ENCODE measurements around the gene RAB11FIP5. TPM values are rescaled to one million over a fixed set of nuclear protein-coding genes. Genes with fewer than 3 reads are reported as not detected.

The RAB11FIP5 gene
- total and polyA plus RNA-seq, 9 of the 15 experiments (the other 6 are each of a cell fraction or from before 2014, with no cell fraction given), result 1.7 to 14.4 (median 6.4) TPM

DNA sequence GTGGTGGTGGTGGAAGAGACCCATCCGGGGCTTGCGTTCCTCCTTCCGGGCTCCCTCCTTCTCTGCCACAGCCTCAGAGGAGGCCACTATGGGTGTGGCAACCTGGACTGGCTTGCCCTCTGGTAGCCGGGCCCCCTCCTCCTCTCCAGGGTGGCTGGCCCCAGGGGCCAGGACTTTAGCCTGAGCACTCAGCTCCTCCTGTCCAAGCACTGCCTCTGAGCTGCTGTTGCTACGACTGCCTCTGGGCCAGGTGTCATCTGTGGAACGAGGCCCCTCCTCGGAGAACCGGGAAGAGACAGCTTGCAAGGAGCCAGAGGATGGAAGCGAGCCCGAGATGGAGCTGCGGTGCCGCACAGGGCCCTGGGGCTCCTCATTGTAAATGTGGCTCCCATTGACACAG, 24.5 kb downstream of the RAB11FIP5 start (continued):
- TF ChIP-seq, protein P1, sequence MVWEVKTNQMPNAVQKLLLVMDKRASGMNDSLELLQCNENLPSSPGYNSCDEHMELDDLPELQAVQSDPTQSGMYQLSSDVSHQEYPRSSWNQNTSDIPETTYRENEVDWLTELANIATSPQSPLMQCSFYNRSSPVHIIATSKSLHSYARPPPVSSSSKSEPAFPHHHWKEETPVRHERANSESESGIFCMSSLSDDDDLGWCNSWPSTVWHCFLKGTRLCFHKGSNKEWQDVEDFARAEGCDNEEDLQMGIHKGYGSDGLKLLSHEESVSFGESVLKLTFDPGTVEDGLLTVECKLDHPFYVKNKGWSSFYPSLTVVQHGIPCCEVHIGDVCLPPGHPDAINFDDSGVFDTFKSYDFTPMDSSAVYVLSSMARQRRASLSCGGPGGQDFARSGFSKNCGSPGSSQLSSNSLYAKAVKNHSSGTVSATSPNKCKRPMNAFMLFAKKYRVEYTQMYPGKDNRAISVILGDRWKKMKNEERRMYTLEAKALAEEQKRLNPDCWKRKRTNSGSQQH (CRISPR knock-in tag; IDR thresholded peaks at IDR 0.05), result no peak

DNA sequence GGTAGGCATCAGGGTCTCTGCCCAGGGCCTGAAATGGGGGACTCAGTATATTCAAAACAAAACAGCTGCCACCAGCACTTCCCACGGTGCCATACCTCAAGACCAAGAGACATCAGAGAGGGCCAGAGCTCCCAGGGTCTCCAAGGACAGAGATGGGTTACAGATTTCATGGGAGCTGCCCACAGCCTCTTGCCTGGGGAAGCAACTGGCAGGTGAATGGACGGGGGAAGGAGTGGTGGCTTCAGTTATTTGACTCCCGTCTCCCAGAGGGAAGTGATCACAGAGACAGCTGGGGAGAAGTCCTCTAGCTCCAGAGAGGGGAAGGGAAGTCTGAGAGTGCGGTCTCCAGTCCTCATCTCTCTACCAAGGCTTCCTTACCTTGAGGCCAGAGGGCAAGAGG, 25.4 kb downstream of the RAB11FIP5 start:
- in situ Hi-C loops (cut with MboI), result no loop called here
- 56% methylated on average over 3 of the region's 4 CpGs for WGBS (ENCODE audit: insufficient coverage, low coverage, missing lambda C conversion rate)
- no peak for DNase-seq (ENCODE audit: extremely low read depth in 1 of 4, low spot score in 3 of 4)
- TF ChIP-seq, protein P2, sequence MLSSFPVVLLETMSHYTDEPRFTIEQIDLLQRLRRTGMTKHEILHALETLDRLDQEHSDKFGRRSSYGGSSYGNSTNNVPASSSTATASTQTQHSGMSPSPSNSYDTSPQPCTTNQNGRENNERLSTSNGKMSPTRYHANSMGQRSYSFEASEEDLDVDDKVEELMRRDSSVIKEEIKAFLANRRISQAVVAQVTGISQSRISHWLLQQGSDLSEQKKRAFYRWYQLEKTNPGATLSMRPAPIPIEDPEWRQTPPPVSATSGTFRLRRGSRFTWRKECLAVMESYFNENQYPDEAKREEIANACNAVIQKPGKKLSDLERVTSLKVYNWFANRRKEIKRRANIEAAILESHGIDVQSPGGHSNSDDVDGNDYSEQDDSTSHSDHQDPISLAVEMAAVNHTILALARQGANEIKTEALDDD (IDR thresholded peaks at IDR 0.05), result no peak
- TF ChIP-seq, protein P3, sequence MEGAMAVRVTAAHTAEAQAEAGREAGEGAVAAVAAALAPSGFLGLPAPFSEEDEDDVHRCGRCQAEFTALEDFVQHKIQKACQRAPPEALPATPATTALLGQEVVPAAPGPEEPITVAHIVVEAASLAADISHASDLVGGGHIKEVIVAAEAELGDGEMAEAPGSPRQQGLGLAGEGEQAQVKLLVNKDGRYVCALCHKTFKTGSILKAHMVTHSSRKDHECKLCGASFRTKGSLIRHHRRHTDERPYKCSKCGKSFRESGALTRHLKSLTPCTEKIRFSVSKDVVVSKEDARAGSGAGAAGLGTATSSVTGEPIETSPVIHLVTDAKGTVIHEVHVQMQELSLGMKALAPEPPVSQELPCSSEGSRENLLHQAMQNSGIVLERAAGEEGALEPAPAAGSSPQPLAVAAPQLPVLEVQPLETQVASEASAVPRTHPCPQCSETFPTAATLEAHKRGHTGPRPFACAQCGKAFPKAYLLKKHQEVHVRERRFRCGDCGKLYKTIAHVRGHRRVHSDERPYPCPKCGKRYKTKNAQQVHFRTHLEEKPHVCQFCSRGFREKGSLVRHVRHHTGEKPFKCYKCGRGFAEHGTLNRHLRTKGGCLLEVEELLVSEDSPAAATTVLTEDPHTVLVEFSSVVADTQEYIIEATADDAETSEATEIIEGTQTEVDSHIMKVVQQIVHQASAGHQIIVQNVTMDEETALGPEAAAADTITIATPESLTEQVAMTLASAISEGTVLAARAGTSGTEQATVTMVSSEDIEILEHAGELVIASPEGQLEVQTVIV (CRISPR knock-in tag; IDR thresholded peaks at IDR 0.05; ENCODE audit: borderline replicate concordance), result no peak
- TF ChIP-seq CBX3 (IDR thresholded peaks at IDR 0.05; ENCODE audit: borderline replicate concordance in 1 of 2, low read length in 2 of 2) (no peak), GATA2 (CRISPR knock-in tag; IDR thresholded peaks at IDR 0.05) (no peak), ZNF695 (CRISPR knock-in tag; IDR thresholded peaks at IDR 0.05) (no peak), ZNF174 (CRISPR knock-in tag; IDR thresholded peaks at IDR 0.05) (no peak), ZFPM2 (CRISPR knock-in tag; IDR thresholded peaks at IDR 0.05) (no peak), ZNF57 (CRISPR knock-in tag; IDR thresholded peaks at IDR 0.05) (no peak), HOXB6 (CRISPR knock-in tag; IDR thresholded peaks at IDR 0.05; ENCODE audit: borderline replicate concordance) (no peak), MAZ (CRISPR knock-in tag; conservative IDR thresholded peaks at IDR 0.05 in 1 of 2, IDR thresholded peaks at IDR 0.05 in 1 of 2) (no peak), XRCC4 (IDR thresholded peaks at IDR 0.05; ENCODE audit: extremely low read depth, insufficient read depth, insufficient read length) (no peak), POLR3A (IDR thresholded peaks at IDR 0.05; ENCODE audit: borderline replicate concordance, extremely low read depth, insufficient read depth, insufficient read length) (no peak), NFATC3 (IDR thresholded peaks at IDR 0.05) (no peak)
- TF ChIP-seq, protein P4, sequence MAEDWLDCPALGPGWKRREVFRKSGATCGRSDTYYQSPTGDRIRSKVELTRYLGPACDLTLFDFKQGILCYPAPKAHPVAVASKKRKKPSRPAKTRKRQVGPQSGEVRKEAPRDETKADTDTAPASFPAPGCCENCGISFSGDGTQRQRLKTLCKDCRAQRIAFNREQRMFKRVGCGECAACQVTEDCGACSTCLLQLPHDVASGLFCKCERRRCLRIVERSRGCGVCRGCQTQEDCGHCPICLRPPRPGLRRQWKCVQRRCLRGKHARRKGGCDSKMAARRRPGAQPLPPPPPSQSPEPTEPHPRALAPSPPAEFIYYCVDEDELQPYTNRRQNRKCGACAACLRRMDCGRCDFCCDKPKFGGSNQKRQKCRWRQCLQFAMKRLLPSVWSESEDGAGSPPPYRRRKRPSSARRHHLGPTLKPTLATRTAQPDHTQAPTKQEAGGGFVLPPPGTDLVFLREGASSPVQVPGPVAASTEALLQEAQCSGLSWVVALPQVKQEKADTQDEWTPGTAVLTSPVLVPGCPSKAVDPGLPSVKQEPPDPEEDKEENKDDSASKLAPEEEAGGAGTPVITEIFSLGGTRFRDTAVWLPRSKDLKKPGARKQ (CRISPR knock-in tag; IDR thresholded peaks at IDR 0.05), result no peak

More for the DNA sequence above, 25.4 kb downstream of the RAB11FIP5 start:
- Histone ChIP-seq H3K4me1 (replicated peaks in 1 of 2; ENCODE audit: control insufficient read depth in 2 of 2, insufficient read depth in 2 of 2, low read length in 2 of 2) (peaks cover 0 to 4% of the 10 kb centered on the region in 2 experiments; a peak in 2 of 5 replicates), H3K4me2 (ENCODE audit: insufficient read depth, low read length) (no peak overlapping the region), H3K36me3 (ENCODE audit: control insufficient read depth, insufficient read depth, low read length) (peaks cover 6% of the 10 kb centered on the region; the same call in 1 of the 3 replicates), H3K4me3 (no peak overlapping the region), H3K9me1 (ENCODE audit: control insufficient read depth, insufficient read depth, low read length) (no peaks in the 10 kb centered on the region), H3K9ac (ENCODE audit: insufficient read depth in 1 of 2, low read depth in 2 of 2, low read length in 2 of 2) (no peak overlapping the region), H3K27ac (ENCODE audit: extremely low read depth, low read depth, low read length) (no peak overlapping the region), H3K9me3 (replicated peaks; ENCODE audit: control insufficient read depth, insufficient read depth, low read depth, low read length) (no peaks in the 10 kb centered on the region), H4K20me1 (replicated peaks; ENCODE audit: control insufficient read depth, insufficient read depth, low read length) (peaks cover 49% of the 10 kb centered on the region; the same call in 1 of the 2 replicates), H3K27me3 (ENCODE audit: control insufficient read depth in 2 of 2, insufficient read depth in 2 of 2, low read length in 2 of 2) (no peaks in the 10 kb centered on the region), H2AFZ (ENCODE audit: low read depth, low read length) (no peak overlapping the region), H3K79me2 (ENCODE audit: control insufficient read depth, insufficient read depth, low read length) (no peaks in the 10 kb centered on the region)
- CTCF ChIA-PET (ENCODE audit: low intra/inter-chr PET ratio), result no interaction called here
- no TSS peak for BruUV-seq (replicated peaks)
- intact Hi-C loops (cut with micrococcal nuclease), result loop anchor here (5.0 kb wide), 2 partner anchors 90 to 175 kb away; no protein-coding TSS in a partner anchor
- POLR2A ChIA-PET, result interaction anchor here (0.5 to 1.0 kb wide), 2 partner anchors 16 to 147 kb away, joined by 3 to 4 read pairs; partner anchors contain the start of gene CCT7
- FAIRE-seq (no peak), ATAC-seq (no peak)
